ENCODE data around the gene CALN1. TPM values are rescaled to one million over a fixed set of nuclear protein-coding genes. Genes with fewer than 3 reads are reported as not detected.
"Not testable (repeated sequence)": the region's sequence is repeated elsewhere in the genome, so short reads cannot be mapped to it uniquely, and the experiment has no call there.

The CALN1 gene
- total and polyA plus RNA-seq, 4 donors, result 0.14 to 0.84 (median 0.24) TPM

DNA sequence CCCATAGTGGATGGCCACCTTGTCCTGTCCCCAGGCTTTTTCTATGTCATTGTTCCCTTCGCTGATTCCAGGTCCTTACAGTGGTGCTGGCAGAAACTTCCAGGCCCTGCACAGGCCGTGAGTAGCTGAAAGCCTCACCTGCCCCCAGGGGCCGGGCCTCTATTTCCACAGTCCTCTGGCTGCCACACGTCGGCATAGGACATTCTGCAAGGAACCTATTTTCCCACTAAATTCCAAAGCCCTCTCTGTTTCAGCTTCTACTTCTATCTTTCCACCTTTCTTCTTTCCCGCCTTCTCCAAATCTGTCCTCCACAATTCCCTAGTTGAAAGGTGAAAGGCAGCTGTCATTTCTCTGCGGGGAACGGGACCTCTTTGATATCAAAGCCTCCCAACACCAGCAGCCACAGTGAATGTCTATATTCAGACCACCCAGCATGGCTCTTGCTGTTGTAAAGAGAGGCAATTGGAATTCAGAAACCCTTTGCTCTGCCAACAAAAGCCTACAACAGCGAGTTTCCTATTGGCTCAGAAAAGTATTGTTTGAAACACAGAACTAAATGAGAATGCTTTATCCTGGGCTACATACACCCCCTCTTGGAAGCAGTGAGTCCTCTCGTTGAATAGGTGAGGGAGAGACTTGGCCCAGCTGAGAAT lies 672.5 kb downstream of the CALN1 start:
- TF ChIP-seq RAD21 (IDR thresholded peaks at IDR 0.05) (no peak), JUND (IDR thresholded peaks at IDR 0.05) (no peak), SP1 (IDR thresholded peaks at IDR 0.05) (no peak), YY1 (IDR thresholded peaks at IDR 0.05) (no peak), NR2F2 (IDR thresholded peaks at IDR 0.05) (no peak), HNF4A (conservative IDR thresholded peaks at IDR 0.05) (no peak)
- TF ChIP-seq, protein P1, sequence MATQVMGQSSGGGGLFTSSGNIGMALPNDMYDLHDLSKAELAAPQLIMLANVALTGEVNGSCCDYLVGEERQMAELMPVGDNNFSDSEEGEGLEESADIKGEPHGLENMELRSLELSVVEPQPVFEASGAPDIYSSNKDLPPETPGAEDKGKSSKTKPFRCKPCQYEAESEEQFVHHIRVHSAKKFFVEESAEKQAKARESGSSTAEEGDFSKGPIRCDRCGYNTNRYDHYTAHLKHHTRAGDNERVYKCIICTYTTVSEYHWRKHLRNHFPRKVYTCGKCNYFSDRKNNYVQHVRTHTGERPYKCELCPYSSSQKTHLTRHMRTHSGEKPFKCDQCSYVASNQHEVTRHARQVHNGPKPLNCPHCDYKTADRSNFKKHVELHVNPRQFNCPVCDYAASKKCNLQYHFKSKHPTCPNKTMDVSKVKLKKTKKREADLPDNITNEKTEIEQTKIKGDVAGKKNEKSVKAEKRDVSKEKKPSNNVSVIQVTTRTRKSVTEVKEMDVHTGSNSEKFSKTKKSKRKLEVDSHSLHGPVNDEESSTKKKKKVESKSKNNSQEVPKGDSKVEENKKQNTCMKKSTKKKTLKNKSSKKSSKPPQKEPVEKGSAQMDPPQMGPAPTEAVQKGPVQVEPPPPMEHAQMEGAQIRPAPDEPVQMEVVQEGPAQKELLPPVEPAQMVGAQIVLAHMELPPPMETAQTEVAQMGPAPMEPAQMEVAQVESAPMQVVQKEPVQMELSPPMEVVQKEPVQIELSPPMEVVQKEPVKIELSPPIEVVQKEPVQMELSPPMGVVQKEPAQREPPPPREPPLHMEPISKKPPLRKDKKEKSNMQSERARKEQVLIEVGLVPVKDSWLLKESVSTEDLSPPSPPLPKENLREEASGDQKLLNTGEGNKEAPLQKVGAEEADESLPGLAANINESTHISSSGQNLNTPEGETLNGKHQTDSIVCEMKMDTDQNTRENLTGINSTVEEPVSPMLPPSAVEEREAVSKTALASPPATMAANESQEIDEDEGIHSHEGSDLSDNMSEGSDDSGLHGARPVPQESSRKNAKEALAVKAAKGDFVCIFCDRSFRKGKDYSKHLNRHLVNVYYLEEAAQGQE (IDR thresholded peaks at IDR 0.05), result no peak
- TF ChIP-seq, protein P2, sequence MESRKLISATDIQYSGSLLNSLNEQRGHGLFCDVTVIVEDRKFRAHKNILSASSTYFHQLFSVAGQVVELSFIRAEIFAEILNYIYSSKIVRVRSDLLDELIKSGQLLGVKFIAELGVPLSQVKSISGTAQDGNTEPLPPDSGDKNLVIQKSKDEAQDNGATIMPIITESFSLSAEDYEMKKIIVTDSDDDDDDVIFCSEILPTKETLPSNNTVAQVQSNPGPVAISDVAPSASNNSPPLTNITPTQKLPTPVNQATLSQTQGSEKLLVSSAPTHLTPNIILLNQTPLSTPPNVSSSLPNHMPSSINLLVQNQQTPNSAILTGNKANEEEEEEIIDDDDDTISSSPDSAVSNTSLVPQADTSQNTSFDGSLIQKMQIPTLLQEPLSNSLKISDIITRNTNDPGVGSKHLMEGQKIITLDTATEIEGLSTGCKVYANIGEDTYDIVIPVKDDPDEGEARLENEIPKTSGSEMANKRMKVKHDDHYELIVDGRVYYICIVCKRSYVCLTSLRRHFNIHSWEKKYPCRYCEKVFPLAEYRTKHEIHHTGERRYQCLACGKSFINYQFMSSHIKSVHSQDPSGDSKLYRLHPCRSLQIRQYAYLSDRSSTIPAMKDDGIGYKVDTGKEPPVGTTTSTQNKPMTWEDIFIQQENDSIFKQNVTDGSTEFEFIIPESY (IDR thresholded peaks at IDR 0.05), result no peak
- TF ChIP-seq, protein P3, sequence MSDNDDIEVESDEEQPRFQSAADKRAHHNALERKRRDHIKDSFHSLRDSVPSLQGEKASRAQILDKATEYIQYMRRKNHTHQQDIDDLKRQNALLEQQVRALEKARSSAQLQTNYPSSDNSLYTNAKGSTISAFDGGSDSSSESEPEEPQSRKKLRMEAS (IDR thresholded peaks at IDR 0.05), result no peak
- 80% methylated on average over 10 of the region's 10 CpGs for WGBS
- Histone ChIP-seq H3K27me3 (ENCODE audit: control insufficient read depth in 4 of 4, insufficient read depth in 4 of 4, low read length in 3 of 4) (no peaks in the 10 kb centered on the region), H3K4me3 (ENCODE audit: low read depth in 1 of 3, low read length in 3 of 3) (no peak overlapping the region), H3K9me3 (ENCODE audit: control insufficient read depth in 4 of 4, low read length in 3 of 4) (no peaks in the 10 kb centered on the region), H3K27ac (ENCODE audit: low read depth in 1 of 2, low read length in 2 of 2) (no peak overlapping the region), H3K4me1 (ENCODE audit: control insufficient read depth in 4 of 4, insufficient read depth in 4 of 4, low read length in 3 of 4) (no peaks in the 10 kb centered on the region), H3K36me3 (ENCODE audit: control insufficient read depth in 4 of 4, insufficient read depth in 3 of 4, low read depth in 1 of 4, low read length in 3 of 4) (no peaks in the 10 kb centered on the region), H3K9ac (ENCODE audit: low read depth in 1 of 2, low read length in 2 of 2) (no peak overlapping the region)
- no peak for DNase-seq (ENCODE audit: low spot score)

DNA sequence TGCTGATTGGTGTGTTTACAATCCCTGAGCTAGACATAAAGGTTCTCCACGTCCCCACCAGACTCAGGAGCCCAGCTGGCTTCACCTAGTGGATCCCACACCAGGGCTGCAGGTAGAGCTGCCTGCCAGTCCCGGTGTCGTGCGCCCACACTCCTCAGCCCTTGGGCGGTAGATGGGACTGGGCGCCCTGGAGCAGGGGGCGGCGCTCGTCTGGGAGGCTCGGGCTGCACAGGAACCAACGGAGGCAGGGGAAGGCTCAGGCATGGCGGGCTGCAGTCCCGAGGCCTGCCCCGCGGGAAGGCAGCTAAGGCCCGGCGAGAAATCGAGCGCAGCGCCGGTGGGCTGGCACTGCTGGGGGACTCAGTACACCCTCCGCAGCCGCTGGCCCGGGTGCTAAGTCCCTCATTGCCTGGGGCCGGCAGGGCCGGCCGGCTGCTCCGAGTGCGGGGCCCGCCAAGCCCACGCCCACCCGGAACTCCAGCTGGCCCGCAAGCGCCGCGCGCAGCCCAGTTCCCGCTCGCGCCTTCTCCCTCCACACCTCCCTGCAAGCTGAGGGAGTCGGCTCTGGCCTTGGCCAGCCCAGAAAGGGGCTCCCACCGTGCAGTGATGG lies 674.1 kb downstream of the CALN1 start:
- H3K36me3 ChIP-seq (ENCODE audit: control insufficient read depth in 4 of 4, insufficient read depth in 3 of 4, low read depth in 1 of 4, low read length in 3 of 4); H3K9ac ChIP-seq (ENCODE audit: low read depth in 1 of 2, low read length in 2 of 2); H3K9me3 ChIP-seq (ENCODE audit: control insufficient read depth in 4 of 4, low read length in 3 of 4); H3K4me3 ChIP-seq (ENCODE audit: low read depth in 1 of 3, low read length in 3 of 3); DNase-seq (ENCODE audit: low spot score); H3K27me3 ChIP-seq (ENCODE audit: control insufficient read depth in 4 of 4, insufficient read depth in 4 of 4, low read length in 3 of 4); H3K4me1 ChIP-seq (ENCODE audit: control insufficient read depth in 4 of 4, insufficient read depth in 4 of 4, low read length in 3 of 4); H3K27ac ChIP-seq (ENCODE audit: low read depth in 1 of 2, low read length in 2 of 2): not testable (repeated sequence)
- 92% methylated on average over 42 of the region's 42 CpGs for WGBS

DNA sequence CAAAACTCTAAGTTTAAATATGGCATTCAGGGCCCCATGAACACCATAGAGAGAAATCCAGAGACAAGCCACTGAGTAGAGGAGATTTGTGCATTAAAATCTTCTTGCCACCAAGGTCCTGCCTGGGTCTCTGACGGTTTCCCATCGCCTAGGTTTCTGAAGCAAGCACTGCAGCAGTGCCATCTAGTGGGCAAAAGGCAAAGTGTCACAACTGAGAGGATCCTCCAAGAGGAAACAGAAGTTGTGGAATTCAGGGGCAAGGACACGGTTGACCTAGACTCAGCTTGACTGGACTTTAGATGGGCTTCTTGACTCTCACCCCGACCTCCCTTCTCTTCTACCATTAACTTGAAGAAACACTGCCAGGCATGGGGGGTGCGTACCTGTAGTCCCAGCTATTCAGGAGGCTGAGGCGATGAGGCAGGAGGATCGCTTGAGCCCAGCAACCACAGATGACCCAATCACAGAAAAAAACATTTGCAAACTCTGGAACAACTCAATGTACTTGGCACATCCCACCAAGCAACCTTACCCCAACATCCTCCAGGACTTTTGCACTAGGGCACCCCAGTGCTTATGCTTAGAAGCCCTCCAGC lies 676.1 kb downstream of the CALN1 start:
- H3K36me3 ChIP-seq (ENCODE audit: control insufficient read depth in 4 of 4, insufficient read depth in 3 of 4, low read depth in 1 of 4, low read length in 3 of 4), result no peaks in the 10 kb centered on the region
- no peak overlapping the region for H3K27ac ChIP-seq (ENCODE audit: low read depth in 1 of 2, low read length in 2 of 2)
- TF ChIP-seq, protein P4, sequence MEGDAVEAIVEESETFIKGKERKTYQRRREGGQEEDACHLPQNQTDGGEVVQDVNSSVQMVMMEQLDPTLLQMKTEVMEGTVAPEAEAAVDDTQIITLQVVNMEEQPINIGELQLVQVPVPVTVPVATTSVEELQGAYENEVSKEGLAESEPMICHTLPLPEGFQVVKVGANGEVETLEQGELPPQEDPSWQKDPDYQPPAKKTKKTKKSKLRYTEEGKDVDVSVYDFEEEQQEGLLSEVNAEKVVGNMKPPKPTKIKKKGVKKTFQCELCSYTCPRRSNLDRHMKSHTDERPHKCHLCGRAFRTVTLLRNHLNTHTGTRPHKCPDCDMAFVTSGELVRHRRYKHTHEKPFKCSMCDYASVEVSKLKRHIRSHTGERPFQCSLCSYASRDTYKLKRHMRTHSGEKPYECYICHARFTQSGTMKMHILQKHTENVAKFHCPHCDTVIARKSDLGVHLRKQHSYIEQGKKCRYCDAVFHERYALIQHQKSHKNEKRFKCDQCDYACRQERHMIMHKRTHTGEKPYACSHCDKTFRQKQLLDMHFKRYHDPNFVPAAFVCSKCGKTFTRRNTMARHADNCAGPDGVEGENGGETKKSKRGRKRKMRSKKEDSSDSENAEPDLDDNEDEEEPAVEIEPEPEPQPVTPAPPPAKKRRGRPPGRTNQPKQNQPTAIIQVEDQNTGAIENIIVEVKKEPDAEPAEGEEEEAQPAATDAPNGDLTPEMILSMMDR (IDR thresholded peaks at IDR 0.05; ENCODE audit: low read depth, low read length, missing input control), result peak; percentile 81
- peak; percentile 85 to 90 for TF ChIP-seq RAD21 (IDR thresholded peaks at IDR 0.05)
- TF ChIP-seq, protein P3 (IDR thresholded peaks at IDR 0.05), result no peak
- no peak overlapping the region for H3K4me3 ChIP-seq (ENCODE audit: low read depth in 1 of 3, low read length in 3 of 3)
- peaks cover 0 to 6% (median 2%) of the 10 kb centered on the region in 4 donors for H3K4me1 ChIP-seq (ENCODE audit: control insufficient read depth in 4 of 4, insufficient read depth in 4 of 4, low read length in 3 of 4)
- no peaks in the 10 kb centered on the region for H3K9me3 ChIP-seq (ENCODE audit: control insufficient read depth in 4 of 4, low read length in 3 of 4)
- H3K27me3 ChIP-seq (ENCODE audit: control insufficient read depth in 4 of 4, insufficient read depth in 4 of 4, low read length in 3 of 4), result no peaks in the 10 kb centered on the region
- H3K9ac ChIP-seq (ENCODE audit: low read depth in 1 of 2, low read length in 2 of 2), result no peak overlapping the region
- 37% methylated on average over 7 of the region's 7 CpGs for WGBS
- peak; percentile 66 for DNase-seq (ENCODE audit: low spot score)

All from liver (tissue), 9 donors.